Activated CD4-positive, alpha-beta T cell treated with anti-CD3 and anti-CD28 coated beads, Interleukin-2, amount 10 ng/mL, durations not matched to agents 24 days and 14 days (primary cell): Measurements from ENCODE around the gene NPAS2. TPM values are rescaled to one million over a fixed set of nuclear protein-coding genes. Genes with fewer than 3 reads are reported as not detected.

Experiments used
- DNase-seq: peaks from one replicate; pipeline ENCODE4 v3.0.0; 2022
- H3K27ac Mint-ChIP-seq: one replicate; pipeline ENCODE4 v1.8.0; 2022; ENCODE audit warnings: mild to moderate bottlenecking, mixed read lengths
- H3K27me3 Mint-ChIP-seq: one replicate; pipeline ENCODE4 v1.8.0; 2022; ENCODE audit warnings: mixed read lengths
- H3K36me3 Mint-ChIP-seq: one replicate; pipeline ENCODE4 v1.8.0; 2022; ENCODE audit warnings: low read depth, mild to moderate bottlenecking, mixed read lengths
- H3K4me1 Mint-ChIP-seq: one replicate; pipeline ENCODE4 v1.8.0; 2021; ENCODE audit warnings: mixed read lengths
- H3K4me3 Mint-ChIP-seq: one replicate; pipeline ENCODE4 v1.8.0; 2022; ENCODE audit warnings: mild to moderate bottlenecking, moderate library complexity, mixed read lengths
- H3K9me3 Mint-ChIP-seq: one replicate; pipeline ENCODE4 v1.8.0; 2021; ENCODE audit warnings: mixed read lengths
- intact Hi-C: fragments of 100-400 bp; cut with micrococcal nuclease; formaldehyde crosslinking; loops from one replicate; pipeline ENCODE4 v1.15.1; 2023
- total RNA-seq: library from RNA; stranded (reverse); gene quantifications from 2 replicates; pipeline ENCODE4 v1.2.3, GENCODE V29; 2022

NPAS2 gene
- total RNA-seq, 1 donor from 2014 or later, result 9.1 TPM

DNA sequence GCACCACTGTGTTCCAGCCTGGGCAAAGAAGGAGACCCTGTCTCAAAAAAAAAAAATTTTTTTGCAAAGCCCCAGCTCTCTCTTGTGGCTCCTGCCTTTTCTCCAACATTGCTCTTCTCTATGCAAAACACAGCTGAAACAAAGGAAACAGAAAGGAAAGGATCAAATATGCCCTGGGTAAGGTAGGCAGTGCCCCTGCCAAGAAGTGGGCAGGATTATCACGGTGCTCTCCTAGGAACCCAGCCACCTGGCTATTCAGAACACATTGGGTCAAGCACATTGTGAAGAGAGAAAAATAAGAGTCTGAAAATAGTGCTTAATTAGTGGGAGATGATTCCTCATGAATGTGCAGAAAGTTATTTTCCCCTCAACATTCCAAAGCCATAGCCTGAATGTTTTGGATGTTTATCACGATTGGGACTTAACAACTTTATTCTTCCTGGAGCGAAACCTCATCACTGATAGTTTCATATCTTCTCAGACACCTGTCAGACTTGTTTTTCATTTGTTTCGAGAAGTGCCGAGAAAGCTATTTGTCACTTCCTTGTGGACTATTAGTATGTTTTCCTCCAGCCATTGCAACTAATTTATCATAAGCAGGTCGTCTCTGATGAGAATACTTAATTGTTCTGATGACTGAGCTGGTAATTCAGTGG is 139.4 kb downstream of the NPAS2 start:
- intact Hi-C loops, result no loop called here
- H3K36me3 Mint-ChIP-seq, result no peaks in the 10 kb centered on the region
- H3K9me3 Mint-ChIP-seq, result no peaks in the 10 kb centered on the region
- H3K27ac Mint-ChIP-seq, result no peak overlapping the region
- no peak overlapping the region for H3K4me3 Mint-ChIP-seq
- peaks cover 2% of the 10 kb centered on the region for H3K27me3 Mint-ChIP-seq
- no peak for DNase-seq
- peaks cover 4% of the 10 kb centered on the region for H3K4me1 Mint-ChIP-seq

DNA sequence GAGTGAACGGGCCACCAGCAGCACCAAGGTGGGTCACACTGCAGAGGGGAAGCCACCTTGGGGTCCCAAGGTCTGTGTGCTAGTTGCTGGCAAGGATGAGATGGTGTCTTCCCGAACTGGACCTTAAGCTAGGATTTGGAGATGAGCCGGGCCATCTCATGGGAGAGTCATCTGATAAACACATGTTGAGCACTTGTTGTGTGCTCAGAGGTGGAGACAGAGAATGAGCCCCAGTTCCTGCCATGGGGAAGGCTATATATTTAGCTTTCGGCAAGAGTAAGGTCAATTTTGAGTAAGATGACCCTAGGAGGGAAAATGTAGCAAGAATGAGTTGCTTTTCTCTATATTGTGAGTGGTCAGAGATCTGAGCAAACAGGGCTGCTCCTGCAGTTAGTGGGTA is 140.7 kb downstream of the NPAS2 start:
- Mint-ChIP-seq H3K9me3 (no peaks in the 10 kb centered on the region), H3K4me1 (peaks cover 4% of the 10 kb centered on the region), H3K36me3 (no peaks in the 10 kb centered on the region), H3K27ac (no peak overlapping the region), H3K27me3 (peaks cover 2% of the 10 kb centered on the region), H3K4me3 (no peak overlapping the region)
- intact Hi-C loops, result no loop called here
- DNase-seq, result no peak

DNA sequence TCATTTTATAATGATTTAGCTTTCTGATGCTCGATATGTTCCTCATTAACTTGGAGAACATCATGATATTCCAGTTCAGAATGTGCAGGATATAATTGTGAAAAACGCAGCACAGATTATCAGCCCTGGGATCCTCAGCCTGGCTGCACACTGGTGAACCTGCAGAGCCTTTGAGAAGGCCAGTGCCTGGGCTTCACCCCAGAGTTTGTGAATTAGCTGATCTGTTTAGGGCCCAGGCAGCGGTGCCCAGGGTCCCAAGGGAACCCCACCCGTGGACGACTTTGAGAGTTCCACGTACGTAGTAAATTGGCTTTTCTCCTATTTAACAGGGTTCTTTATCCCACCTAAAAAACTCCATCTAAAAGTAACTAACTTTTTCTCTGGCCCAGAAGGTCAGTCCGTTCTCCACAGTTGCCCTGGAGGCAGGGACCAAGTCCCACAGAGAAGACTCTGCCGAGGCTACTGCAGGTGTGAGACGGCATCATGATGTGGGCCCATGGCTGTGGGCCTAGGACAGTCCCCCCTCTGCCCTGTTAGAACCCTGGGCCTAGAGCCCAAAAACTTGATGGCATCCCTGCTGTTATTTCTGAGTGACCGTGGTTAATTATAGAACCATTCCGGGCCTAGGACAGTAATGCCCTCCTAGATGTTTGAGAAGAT is 142.6 kb downstream of the NPAS2 start:
- no peaks in the 10 kb centered on the region for H3K9me3 Mint-ChIP-seq
- DNase-seq, result no peak
- H3K27ac Mint-ChIP-seq, result no peak overlapping the region
- H3K4me3 Mint-ChIP-seq, result no peak overlapping the region
- no peaks in the 10 kb centered on the region for H3K36me3 Mint-ChIP-seq
- H3K4me1 Mint-ChIP-seq, result peaks cover 4% of the 10 kb centered on the region
- intact Hi-C loops, result no loop called here
- peaks cover 2% of the 10 kb centered on the region for H3K27me3 Mint-ChIP-seq

GRCh38 chr2:100963026-100963375 is 143.1 kb downstream of the NPAS2 start:
- intact Hi-C loops, result no loop called here
- no peak for DNase-seq
- Mint-ChIP-seq H3K27ac (no peak overlapping the region), H3K4me1 (peaks cover 4% of the 10 kb centered on the region), H3K4me3 (no peak overlapping the region), H3K9me3 (no peaks in the 10 kb centered on the region), H3K36me3 (no peaks in the 10 kb centered on the region), H3K27me3 (peaks cover 2% of the 10 kb centered on the region)

DNA sequence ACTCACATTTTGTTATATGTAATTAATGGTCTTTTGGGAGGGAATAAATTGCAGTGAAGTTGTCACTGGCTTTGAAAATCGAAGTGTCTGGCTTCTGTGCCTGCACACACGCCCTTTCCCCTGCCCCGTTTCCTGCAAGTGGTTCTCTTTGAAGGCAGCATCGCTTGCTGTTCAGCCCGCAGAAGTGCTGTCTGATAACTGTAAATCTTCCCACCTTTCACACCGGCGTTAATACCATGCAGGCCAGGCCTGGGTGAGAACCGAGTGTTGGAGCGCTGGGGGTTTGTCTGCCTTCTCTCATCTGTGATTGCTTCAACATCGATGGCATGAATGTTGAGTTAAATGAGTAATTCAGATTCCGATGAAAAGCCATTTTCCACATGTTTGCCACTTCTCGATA is 144.3 kb downstream of the NPAS2 start:
- Mint-ChIP-seq H3K27me3 (peaks cover 1% of the 10 kb centered on the region), H3K4me3 (no peak overlapping the region), H3K36me3 (no peaks in the 10 kb centered on the region), H3K27ac (no peak overlapping the region), H3K4me1 (peaks cover 4% of the 10 kb centered on the region), H3K9me3 (no peaks in the 10 kb centered on the region)
- intact Hi-C loops, result no loop called here
- peak; percentile 65 for DNase-seq

DNA sequence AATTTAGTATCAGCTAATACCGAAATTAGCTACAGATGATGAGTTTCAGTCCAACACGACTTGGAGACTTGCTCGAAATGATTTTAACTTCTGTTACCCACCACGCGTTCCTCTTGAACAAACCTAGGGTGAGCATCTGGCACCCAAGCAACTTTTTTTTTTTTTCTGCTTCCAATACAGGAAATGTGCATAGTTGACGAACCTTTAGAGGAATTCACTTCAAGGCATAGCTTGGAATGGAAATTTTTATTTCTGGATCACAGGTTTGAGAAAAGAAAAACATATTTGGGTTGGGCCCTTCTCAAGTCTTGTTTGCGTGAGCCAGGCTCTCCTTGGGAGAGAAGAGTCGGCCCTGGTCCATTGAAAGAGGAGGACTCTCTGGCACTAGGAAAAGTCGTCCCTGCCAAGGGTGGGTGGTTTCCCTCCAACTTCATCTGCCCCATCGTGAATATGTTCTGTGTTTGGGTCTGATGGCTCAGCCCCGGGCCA is 144.8 kb downstream of the NPAS2 start:
- Mint-ChIP-seq H3K36me3 (no peaks in the 10 kb centered on the region), H3K4me1 (peaks cover 3% of the 10 kb centered on the region), H3K4me3 (no peak overlapping the region), H3K27me3 (no peaks in the 10 kb centered on the region), H3K27ac (no peak overlapping the region), H3K9me3 (no peaks in the 10 kb centered on the region)
- intact Hi-C loops, result no loop called here
- DNase-seq, result no peak

DNA sequence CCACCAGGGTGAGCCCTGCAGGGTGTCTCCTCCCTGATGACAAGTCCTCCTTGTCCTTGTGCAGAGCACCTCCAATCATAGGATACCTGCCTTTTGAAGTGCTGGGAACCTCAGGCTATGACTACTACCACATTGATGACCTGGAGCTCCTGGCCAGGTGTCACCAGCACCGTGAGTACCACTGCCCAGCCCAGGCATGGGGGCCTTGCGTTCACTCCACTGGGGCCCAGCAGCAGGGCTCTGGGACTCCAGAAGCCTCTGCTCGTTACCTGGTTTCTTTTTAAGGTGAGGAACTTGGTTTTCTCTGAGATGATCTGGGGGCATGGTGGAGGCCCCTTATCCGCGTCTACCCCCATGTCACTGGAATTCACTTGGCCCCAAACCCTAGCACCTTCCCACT is 145.7 kb downstream of the NPAS2 start:
- no peak for DNase-seq
- Mint-ChIP-seq H3K27me3 (no peaks in the 10 kb centered on the region), H3K4me1 (peaks cover 2% of the 10 kb centered on the region), H3K4me3 (no peak overlapping the region), H3K36me3 (no peaks in the 10 kb centered on the region), H3K9me3 (no peaks in the 10 kb centered on the region), H3K27ac (no peak overlapping the region)
- intact Hi-C loops, result no loop called here

GRCh38 chr2:100967716-100968115 is 147.8 kb downstream of the NPAS2 start:
- no peak overlapping the region for H3K27ac Mint-ChIP-seq
- no peaks in the 10 kb centered on the region for H3K36me3 Mint-ChIP-seq
- DNase-seq, result no peak
- intact Hi-C loops, result no loop called here
- peaks cover 2% of the 10 kb centered on the region for H3K4me1 Mint-ChIP-seq
- no peak overlapping the region for H3K4me3 Mint-ChIP-seq
- H3K9me3 Mint-ChIP-seq, result no peaks in the 10 kb centered on the region
- H3K27me3 Mint-ChIP-seq, result no peaks in the 10 kb centered on the region

- no peaks in the 10 kb centered on the region for H3K36me3 Mint-ChIP-seq
- peaks cover 2% of the 10 kb centered on the region for H3K4me1 Mint-ChIP-seq
- intact Hi-C loops, result no loop called here
- H3K27ac Mint-ChIP-seq, result no peak overlapping the region
- no peak for DNase-seq
- no peak overlapping the region for H3K4me3 Mint-ChIP-seq
- no peaks in the 10 kb centered on the region for H3K9me3 Mint-ChIP-seq
- H3K27me3 Mint-ChIP-seq, result no peaks in the 10 kb centered on the region
These were observed 148.5 kb downstream of the NPAS2 start for GRCh38 chr2:100968146-100969145.

DNA sequence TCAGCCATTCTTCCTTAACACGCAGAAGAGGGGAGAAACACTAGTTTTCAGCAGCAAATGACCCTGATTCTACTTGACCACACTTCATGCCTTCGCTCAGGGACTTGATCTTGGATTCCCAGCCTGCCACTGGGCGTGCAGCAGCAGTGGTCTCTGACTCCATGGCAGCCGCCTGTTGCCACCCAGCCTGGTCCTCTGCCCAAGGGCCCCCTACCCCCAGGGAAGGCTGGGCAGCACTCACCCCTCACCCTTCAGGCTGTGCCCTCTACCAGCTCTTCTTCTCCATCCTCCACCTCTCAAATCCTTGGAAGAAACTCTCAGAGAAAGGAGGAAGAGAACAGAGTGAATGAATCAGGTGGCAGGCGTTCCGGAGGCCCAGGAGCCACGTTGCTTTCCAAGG is 150.1 kb downstream of the NPAS2 start:
- intact Hi-C loops, result no loop called here
- no peaks in the 10 kb centered on the region for H3K4me1 Mint-ChIP-seq
- no peak for DNase-seq
- H3K9me3 Mint-ChIP-seq, result no peaks in the 10 kb centered on the region
- H3K27me3 Mint-ChIP-seq, result no peaks in the 10 kb centered on the region
- H3K27ac Mint-ChIP-seq, result no peak overlapping the region
- H3K4me3 Mint-ChIP-seq, result no peak overlapping the region
- H3K36me3 Mint-ChIP-seq, result no peaks in the 10 kb centered on the region

DNA sequence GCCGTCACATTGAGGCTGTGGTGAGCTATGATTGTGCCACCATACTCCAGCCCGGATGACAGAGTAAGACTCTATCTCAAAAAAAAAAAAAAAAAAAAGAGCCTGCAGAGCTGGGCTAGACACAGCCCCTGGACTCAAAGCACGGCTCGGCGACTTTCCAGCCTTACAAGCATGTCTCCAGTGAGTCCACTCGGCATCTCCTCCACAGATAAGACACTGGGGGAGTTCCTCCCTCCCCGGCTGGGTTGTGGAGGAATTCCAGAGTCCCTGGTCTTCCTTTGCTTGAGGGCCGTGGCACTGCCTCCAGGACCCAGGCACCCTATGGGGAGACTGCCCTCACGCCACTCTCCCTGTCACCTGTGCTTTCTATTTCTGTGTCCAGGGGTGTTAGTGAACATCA is 151.3 kb downstream of the NPAS2 start:
- intact Hi-C loops, result no loop called here
- no peaks in the 10 kb centered on the region for H3K36me3 Mint-ChIP-seq
- H3K27ac Mint-ChIP-seq, result no peak overlapping the region
- no peak overlapping the region for H3K4me3 Mint-ChIP-seq
- no peak for DNase-seq
- H3K4me1 Mint-ChIP-seq, result no peaks in the 10 kb centered on the region
- H3K27me3 Mint-ChIP-seq, result no peaks in the 10 kb centered on the region
- H3K9me3 Mint-ChIP-seq, result no peaks in the 10 kb centered on the region

GRCh38 chr2:100972452-100972851 is 152.5 kb downstream of the NPAS2 start:
- Mint-ChIP-seq H3K9me3 (no peaks in the 10 kb centered on the region), H3K36me3 (no peaks in the 10 kb centered on the region), H3K4me3 (no peak overlapping the region), H3K4me1 (no peaks in the 10 kb centered on the region), H3K27me3 (no peaks in the 10 kb centered on the region), H3K27ac (no peak overlapping the region)
- no peak for DNase-seq
- intact Hi-C loops, result no loop called here

- intact Hi-C loops, result no loop called here
- Mint-ChIP-seq H3K36me3 (no peaks in the 10 kb centered on the region), H3K4me1 (peaks cover 2% of the 10 kb centered on the region), H3K4me3 (no peak overlapping the region), H3K27me3 (no peaks in the 10 kb centered on the region), H3K9me3 (no peaks in the 10 kb centered on the region), H3K27ac (no peak overlapping the region)
- no peak for DNase-seq
These were observed 155.0 kb downstream of the NPAS2 start for GRCh38 chr2:100974712-100975520.
